ENCODE measurements around the gene TRAF1. TPM values are rescaled to one million over a fixed set of nuclear protein-coding genes. Genes with fewer than 3 reads are reported as not detected.

TRAF1 gene
- total RNA-seq, 4 donors from 2014 or later = 5.7 to 7.8 (median 6.6) TPM

GRCh38 chr9:120862452-120862851 lies 64.1 kb downstream of the TRAF1 start:
- no peak for TF ChIP-seq POLR2A (IDR thresholded peaks at IDR 0.05)
- no peak for TF ChIP-seq CTCF (IDR thresholded peaks at IDR 0.05)
- Histone ChIP-seq H3K27ac (no peak overlapping the region), H3K27me3 (no peaks in the 10 kb centered on the region), H3K36me3 (no peaks in the 10 kb centered on the region), H3K4me1 (no peaks in the 10 kb centered on the region), H3K4me3 (replicated peaks in 1 of 3) (no peak overlapping the region), H3K9me3 (no peaks in the 10 kb centered on the region)
- intact Hi-C loops (cut with DNase I) = no loop called here
- DNase-seq = no peak
- 89 to 94% methylated on average over 10 to 11 of the region's 12 CpGs for WGBS, 2 donors

- TF ChIP-seq CTCF (IDR thresholded peaks at IDR 0.05) (no peak), POLR2A (IDR thresholded peaks at IDR 0.05) (no peak)
- no peak overlapping the region for H3K27ac ChIP-seq
Measured at GRCh38 chr9:120861935-120862334, 64.7 kb downstream of the TRAF1 start.

GRCh38 chr9:120860083-120860482 lies 66.5 kb downstream of the TRAF1 start:
- H3K27me3 ChIP-seq = no peaks in the 10 kb centered on the region
- TF ChIP-seq CTCF (IDR thresholded peaks at IDR 0.05) (no peak), POLR2A (IDR thresholded peaks at IDR 0.05) (no peak)
- DNase-seq = no peak
- H3K4me1 ChIP-seq = no peaks in the 10 kb centered on the region
- H3K36me3 ChIP-seq = no peaks in the 10 kb centered on the region
- H3K9me3 ChIP-seq = no peaks in the 10 kb centered on the region
- no peak overlapping the region for H3K4me3 ChIP-seq (replicated peaks in 1 of 3)
- WGBS, 2 donors = 91 to 93% methylated on average over 11 of the region's 11 CpGs
- H3K27ac ChIP-seq = no peak overlapping the region
- intact Hi-C loops (cut with DNase I) = no loop called here

More at GRCh38 chr9:120861935-120862334, 64.7 kb downstream of the TRAF1 start:
- no peaks in the 10 kb centered on the region for H3K9me3 ChIP-seq
- H3K36me3 ChIP-seq = no peaks in the 10 kb centered on the region
- no peak for DNase-seq
- H3K27me3 ChIP-seq = no peaks in the 10 kb centered on the region
- no peaks in the 10 kb centered on the region for H3K4me1 ChIP-seq
- intact Hi-C loops (cut with DNase I) = no loop called here
- no peak overlapping the region for H3K4me3 ChIP-seq (replicated peaks in 1 of 3)
- 95% methylated on average over 6 of the region's 6 CpGs for WGBS, 2 donors

- no peak for DNase-seq
- H3K4me1 ChIP-seq = no peaks in the 10 kb centered on the region
- H3K27me3 ChIP-seq = no peaks in the 10 kb centered on the region
- WGBS, 2 donors = 85 to 88% methylated on average over 6 of the region's 6 CpGs
- no peaks in the 10 kb centered on the region for H3K9me3 ChIP-seq
- intact Hi-C loops (cut with DNase I) = no loop called here
- no peak overlapping the region for H3K4me3 ChIP-seq (replicated peaks in 1 of 3)
- H3K36me3 ChIP-seq = no peaks in the 10 kb centered on the region
- TF ChIP-seq POLR2A (IDR thresholded peaks at IDR 0.05) = no peak
- no peak for TF ChIP-seq CTCF (IDR thresholded peaks at IDR 0.05)
- H3K27ac ChIP-seq = no peak overlapping the region
Measured at GRCh38 chr9:120859361-120859760, 67.2 kb downstream of the TRAF1 start.

- H3K4me3 ChIP-seq (replicated peaks in 1 of 3) = no peak overlapping the region
- H3K9me3 ChIP-seq = no peaks in the 10 kb centered on the region
- intact Hi-C loops (cut with DNase I) = no loop called here
- no peak for TF ChIP-seq POLR2A (IDR thresholded peaks at IDR 0.05)
- TF ChIP-seq CTCF (IDR thresholded peaks at IDR 0.05) = no peak
- no peaks in the 10 kb centered on the region for H3K36me3 ChIP-seq
- no peak for DNase-seq
- no peak overlapping the region for H3K27ac ChIP-seq
- H3K27me3 ChIP-seq = no peaks in the 10 kb centered on the region
- WGBS, 2 donors = 96 to 98% methylated on average over 10 to 11 of the region's 11 CpGs
- no peaks in the 10 kb centered on the region for H3K4me1 ChIP-seq
Measured at GRCh38 chr9:120857902-120858301, 68.7 kb downstream of the TRAF1 start.
